SH-SY5Y (cell line): ENCODE measurements around the gene CIROP.

Experiments used
- GATA2 ChIP-seq: IDR thresholded peaks from 2 replicates; pipeline ENCODE4 v1.6.1; 2011; ENCODE audit warnings: mild to moderate bottlenecking, low read depth, low read length
- GATA3 ChIP-seq: IDR thresholded peaks from 2 replicates; pipeline ENCODE4 v1.6.1; 2011; ENCODE audit warnings: low read depth, mild to moderate bottlenecking, low read length, moderate library complexity

CIROP gene

DNA sequence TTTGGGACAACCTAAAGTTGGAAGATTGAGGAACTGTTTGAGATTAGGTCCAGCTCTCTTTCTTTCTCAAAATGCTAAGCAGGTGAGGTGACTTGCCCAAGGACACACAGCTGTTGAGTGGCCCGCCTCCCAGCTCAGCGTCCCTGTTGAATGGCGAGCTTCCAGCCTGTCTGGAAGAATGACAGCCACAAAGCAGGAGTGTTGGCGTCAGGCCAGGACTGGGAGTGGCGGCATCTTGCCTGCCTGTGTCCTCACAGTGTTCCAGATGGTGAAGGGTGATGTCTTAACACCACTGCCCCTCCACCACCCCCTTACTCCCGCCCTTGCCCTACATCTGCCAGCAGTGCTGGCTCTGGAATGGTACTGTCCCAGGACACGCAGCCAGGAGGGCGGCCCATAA, 18.6 kb upstream of the CIROP start:
- TF ChIP-seq GATA2 (no peak), GATA3 (no peak)

- no peak for TF ChIP-seq GATA3
- TF ChIP-seq GATA2: no peak
These were observed 17.3 kb upstream of the CIROP start for GRCh38 chr14:23122086-23122485.

- TF ChIP-seq GATA3 (no peak), GATA2 (no peak)
These were observed 16.6 kb upstream of the CIROP start for GRCh38 chr14:23121361-23121771.

GRCh38 chr14:23120541-23121251, 15.9 kb upstream of the CIROP start:
- TF ChIP-seq GATA3 (no peak), GATA2 (no peak)

GRCh38 chr14:23119363-23120327, 14.9 kb upstream of the CIROP start:
- no peak for TF ChIP-seq GATA3
- TF ChIP-seq GATA2: no peak

DNA sequence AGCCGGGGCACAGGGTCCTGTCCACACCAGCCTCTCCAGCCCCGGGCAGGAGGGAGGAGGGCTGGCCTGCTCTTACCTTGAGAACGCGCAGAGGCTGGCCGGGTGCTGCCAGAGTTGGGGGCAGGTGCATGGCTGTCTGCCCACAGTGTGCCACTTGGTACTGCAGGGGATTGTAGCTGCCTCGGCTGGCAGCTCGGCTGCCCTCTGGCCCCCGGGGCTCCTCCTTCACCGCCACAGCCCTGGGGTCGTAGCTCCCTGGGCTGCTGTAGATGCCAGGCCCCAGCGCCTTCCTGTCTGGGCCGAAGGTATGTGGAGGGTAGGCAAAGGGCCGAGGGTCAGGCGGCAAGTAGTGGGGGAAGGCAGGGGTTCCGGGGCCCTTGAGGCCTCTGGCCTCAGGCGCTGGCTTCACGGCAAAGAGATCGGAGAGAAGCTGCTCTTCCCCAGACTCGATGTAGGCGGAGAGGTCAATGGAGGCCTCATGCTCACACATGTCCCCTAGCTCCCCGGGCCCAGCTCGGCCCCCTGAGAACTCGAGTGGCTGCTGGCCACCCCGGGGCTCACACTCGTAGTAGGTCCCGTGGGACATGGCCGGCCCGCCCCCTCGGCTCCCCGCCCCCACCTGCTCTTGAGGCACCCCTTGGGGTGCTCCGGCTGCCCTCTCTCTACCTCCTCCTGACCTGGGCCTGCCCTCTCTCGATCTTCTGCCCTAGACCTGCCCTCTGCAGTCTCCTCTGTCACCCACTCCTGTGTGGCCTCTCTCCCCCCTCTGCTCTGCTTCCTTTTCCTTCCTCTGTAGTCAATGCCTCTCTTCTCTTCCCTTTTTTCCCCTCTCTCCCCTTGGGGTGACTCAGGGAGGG, 13.9 kb upstream of the CIROP start, which contains the start of gene CEBPE:
Gene CEBPE, minus strand, starts transcription at position 750 of the 857 bp plus-strand sequence. Its CDS starts 164 bp downstream, at position 586.
- no peak for TF ChIP-seq GATA3
- TF ChIP-seq GATA2: no peak

GRCh38 chr14:23117371-23118020, 12.7 kb upstream of the CIROP start:
- no peak for TF ChIP-seq GATA2
- TF ChIP-seq GATA3: no peak

DNA sequence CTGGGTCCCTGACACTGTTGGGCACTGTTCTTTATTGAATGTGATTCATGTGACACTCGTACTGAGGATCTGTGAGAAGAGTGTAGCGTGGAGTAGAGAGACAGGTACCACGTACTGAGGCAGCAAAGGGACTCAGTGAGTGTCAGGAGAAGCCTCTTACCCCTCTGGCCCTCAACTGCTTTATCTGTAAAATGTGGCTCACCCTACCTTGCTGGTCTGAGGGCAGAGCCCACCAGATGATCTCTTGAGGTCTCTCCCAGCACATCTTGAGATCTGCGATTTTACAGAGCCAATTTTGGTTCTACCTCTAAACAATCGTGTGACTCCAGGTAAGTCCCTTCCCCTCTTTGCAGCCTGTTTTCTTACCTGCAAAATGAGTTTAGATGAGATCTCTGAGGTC, 11.1 kb upstream of the CIROP start:
- no peak for TF ChIP-seq GATA3
- TF ChIP-seq GATA2: no peak

GRCh38 chr14:23115039-23115731, 10.4 kb upstream of the CIROP start:
- TF ChIP-seq GATA2: no peak
- TF ChIP-seq GATA3: no peak

- TF ChIP-seq GATA2 (no peak), GATA3 (no peak)
These were observed 9.9 kb upstream of the CIROP start for GRCh38 chr14:23114669-23115038.

- TF ChIP-seq GATA2 (no peak), GATA3 (no peak)
These were observed 9.3 kb upstream of the CIROP start for GRCh38 chr14:23114120-23114458.

- TF ChIP-seq GATA2: no peak
- TF ChIP-seq GATA3: no peak
These were observed 8.8 kb upstream of the CIROP start for GRCh38 chr14:23113431-23114119.
